B cell (primary cell): Measurements from ENCODE around the gene MRPS30. TPM values are rescaled to one million over a fixed set of nuclear protein-coding genes. Genes with fewer than 3 reads are reported as not detected.

Source experiments
- ATAC-seq: fragments of 200-7000 bp; cut with Tn5 transposase; one replicate; pipeline ENCODE4 v1.10.0; 2021; ENCODE audit warnings: low read depth, mild to moderate bottlenecking, moderate number of reproducible peaks, moderate library complexity
- CTCF ChIA-PET: fragments of 350-600 bp; sonication (Branson Sonifier 250); formaldehyde crosslinking; loops from one replicate; lab custom pipeline; 2021; ENCODE audit warnings: antibody characterized with exemption, inconsistent platforms; lab: Charles Lee
- POLR2A ChIA-PET: fragments of 350-600 bp; sonication (Branson Sonifier 250); formaldehyde crosslinking; loops from one replicate; lab custom pipeline; 2021; ENCODE audit warnings: antibody characterized with exemption; lab: Charles Lee
- DNase-seq: peaks from one replicate; pipeline ENCODE4 v3.0.0; 2013
- H2AFZ ChIP-seq: 2 replicates; pipeline ENCODE4 v1.6.1; 2012; ENCODE audit warnings: mild to moderate bottlenecking, low read depth, low read length; ENCODE audit not compliant: insufficient read depth, poor library complexity, severe bottlenecking
- H3K27ac ChIP-seq, 2 donors: 1 replicate in 1 of 2; 2 replicates in 1 of 2; pipeline ENCODE4 v1.5.1; 2012 to 2013; ENCODE audit warnings: low read length in 2 of 2, mild to moderate bottlenecking in 2 of 2, moderate library complexity in 1 of 2
- H3K27me3 ChIP-seq, 4 experiments: fragments of 200-600 bp in 1 of 4; sonication (generic) in 1 of 4; replicated peaks in 1 of 4; 1 replicate in 2 of 4; 2 replicates in 2 of 4; pipeline versions ENCODE4 v1.6.1 to v1.7.0; 2013 to 2016; ENCODE audit warnings: low read length in 3 of 4, mild to moderate bottlenecking in 2 of 4, mixed read lengths in 1 of 4, moderate library complexity in 1 of 4; ENCODE audit not compliant: insufficient read depth in 4 of 4, control insufficient read depth in 3 of 4; ENCODE audit errors: control extremely low read depth in 1 of 4
- H3K36me3 ChIP-seq, 2 experiments: replicated peaks in 1 of 2; 1 replicate in 1 of 2; 2 replicates in 1 of 2; pipeline versions ENCODE4 v1.6.1 to v1.7.1; 2013; ENCODE audit warnings: low read length in 1 of 2; ENCODE audit not compliant: insufficient read depth in 2 of 2, control insufficient read depth in 1 of 2; ENCODE audit errors: control extremely low read depth in 1 of 2, extremely low read depth in 1 of 2
- H3K4me1 ChIP-seq, 2 donors: fragments of 200-600 bp in 1 of 2; sonication (generic) in 1 of 2; 1 replicate in 1 of 2; 2 replicates in 1 of 2; pipeline versions ENCODE4 v1.5.1 to v1.6.1; 2013 to 2017; ENCODE audit warnings: low read length in 2 of 2; ENCODE audit not compliant: control insufficient read depth in 2 of 2, insufficient read depth in 2 of 2
- H3K4me2 ChIP-seq: replicated peaks from 2 replicates; pipeline ENCODE3; 2012; ENCODE audit warnings: mild to moderate bottlenecking, low read depth, low read length; ENCODE audit not compliant: poor library complexity, severe bottlenecking
- H3K4me3 ChIP-seq, 5 experiments: fragments of 200-600 bp in 1 of 5; sonication (generic) in 1 of 5; 1 replicate in 3 of 5; 2 replicates in 2 of 5; pipeline versions ENCODE4 v1.5.1 to v1.7.0; 2011 to 2016; ENCODE audit warnings: low read length in 4 of 5, mild to moderate bottlenecking in 4 of 5, low read depth in 2 of 5, control low read depth in 1 of 5, moderate library complexity in 1 of 5; ENCODE audit not compliant: insufficient read depth in 1 of 5; ENCODE audit errors: control extremely low read depth in 1 of 5, extremely low read depth in 1 of 5
- H3K79me2 ChIP-seq: fragments of 200-600 bp; sonication (generic); one replicate; pipeline ENCODE4 v1.6.0; 2016; ENCODE audit warnings: low read length; ENCODE audit not compliant: control insufficient read depth, insufficient read depth
- H3K9ac ChIP-seq: fragments of 200-600 bp; sonication (generic); 2 replicates; pipeline ENCODE4 v1.6.1; 2017; ENCODE audit warnings: mild to moderate bottlenecking, low read length, moderate library complexity
- H3K9me3 ChIP-seq, 3 donors: one replicate each; pipeline versions ENCODE4 v1.6.1 to v1.7.1; 2013; ENCODE audit warnings: low read length in 2 of 3; ENCODE audit not compliant: control insufficient read depth in 2 of 3, insufficient read depth in 1 of 3; ENCODE audit errors: control extremely low read depth in 1 of 3
- H4K20me1 ChIP-seq: 2 replicates; pipeline ENCODE4 v1.6.0; 2012; ENCODE audit warnings: mild to moderate bottlenecking, low read length; ENCODE audit not compliant: insufficient read depth, control insufficient read depth, poor library complexity, severe bottlenecking
- H3K27ac Mint-ChIP-seq: one replicate; pipeline ENCODE4 v1.8.0; 2021; ENCODE audit warnings: mixed read lengths
- H3K27me3 Mint-ChIP-seq: one replicate; pipeline ENCODE4 v1.8.0; 2021; ENCODE audit warnings: mixed read lengths
- H3K4me1 Mint-ChIP-seq: one replicate; pipeline ENCODE4 v1.8.0; 2021; ENCODE audit warnings: mixed read lengths
- H3K4me3 Mint-ChIP-seq: one replicate; pipeline ENCODE4 v1.8.0; 2021; ENCODE audit warnings: mixed read lengths
- H3K9me3 Mint-ChIP-seq: one replicate; pipeline ENCODE4 v1.8.0; 2022; ENCODE audit warnings: mixed read lengths; ENCODE audit not compliant: insufficient read depth
- EZH2 ChIP-seq: IDR thresholded peaks from 2 replicates; pipeline ENCODE4 v1.6.1; 2012; ENCODE audit warnings: borderline replicate concordance, low read depth, mild to moderate bottlenecking, moderate library complexity, low read length; ENCODE audit not compliant: insufficient read depth, poor library complexity, severe bottlenecking
- WGBS: methylation state at CpG from one replicate; pipeline ENCODE4 v1.1.5; 2013; ENCODE audit warnings: missing lambda C conversion rate; ENCODE audit not compliant: insufficient coverage; 5-methylcytosine and 5-hydroxymethylcytosine counted together
- intact Hi-C: fragments of 100-400 bp; cut with micrococcal nuclease; formaldehyde crosslinking; loops from one replicate; pipeline ENCODE4 v1.10.0; 2022
- polyA plus RNA-seq: library from polyadenylated mRNA; depleted of rRNA; stranded (reverse); fragments of >200 nt; gene quantifications from 2 replicates; pipeline ENCODE4 v1.2.3, GENCODE V29; 2012
- total RNA-seq, 2 donors: library from RNA; stranded (reverse); fragments of 120-200 nt in 1 of 2; gene quantifications; 1 replicate in 1 of 2; 2 replicates in 1 of 2; pipeline versions ENCODE4 v1.2.3 to v1.2.4, GENCODE V29; 2013 to 2022
- TF ChIP-seq, protein P1 (sequence below): fragments of 200-600 bp; IDR thresholded peaks from one replicate; pipeline ENCODE4 v1.8.0; 2022; ENCODE audit warnings: antibody characterized with exemption, mild to moderate bottlenecking

The MRPS30 gene
- total and polyA plus RNA-seq, 2 donors (not counting 1 experiment from before 2014, with no cell fraction given), result 41.8 to 46.1 TPM

DNA sequence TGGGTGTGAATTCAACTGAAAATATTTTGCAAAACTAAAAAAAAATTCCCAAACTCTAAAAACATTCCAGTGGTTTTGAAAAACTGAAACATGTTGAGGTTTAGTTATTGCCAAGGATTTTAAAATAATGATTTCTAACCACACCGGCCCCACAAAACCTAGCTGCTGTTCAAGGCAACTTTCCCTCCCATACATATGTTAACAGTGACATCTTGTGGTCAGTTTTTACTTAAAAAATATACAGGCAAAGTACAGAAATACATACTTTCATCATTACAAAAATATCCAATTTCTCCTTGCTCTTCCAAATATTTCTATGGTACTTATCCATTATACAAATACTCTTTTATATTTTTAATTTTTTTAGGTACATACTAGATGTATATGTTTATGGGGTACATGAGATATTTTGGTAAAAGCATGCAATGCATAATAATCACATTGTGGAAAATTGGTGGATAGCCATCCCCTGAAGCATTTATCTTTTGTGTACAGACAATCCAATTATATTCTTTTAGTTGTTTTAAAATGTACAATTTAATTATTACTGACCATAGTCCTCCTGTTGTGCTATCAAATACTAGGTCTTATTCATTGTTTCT, 34.4 kb upstream of the MRPS30 start:
- DNase-seq (peak; percentile 22), ATAC-seq (peak; percentile 17)
- intact Hi-C loops, result loop anchor here (2.0 to 10.0 kb wide), 3 partner anchors 237 to 1140 kb away; no protein-coding TSS in a partner anchor
- POLR2A ChIA-PET, result no interaction called here
- no peak overlapping the region for H3K9ac ChIP-seq
- H3K4me2 ChIP-seq, result no peak overlapping the region
- Mint-ChIP-seq H3K27me3 (peaks cover 8% of the 10 kb centered on the region), H3K4me1 (no peaks in the 10 kb centered on the region), H3K27ac (no peak overlapping the region), H3K4me3 (no peak overlapping the region), H3K9me3 (no peaks in the 10 kb centered on the region)
- no peak overlapping the region for H3K27ac ChIP-seq
- no CpG with 5 or more reads among the region's 1 CpG for WGBS
- H3K4me3 ChIP-seq, result no peak overlapping the region
- no peak overlapping the region for H2AFZ ChIP-seq
- H4K20me1 ChIP-seq, result no peaks in the 10 kb centered on the region
- CTCF ChIA-PET, result interaction anchor here (0.7 to 1.5 kb wide), 5 partner anchors 10 to 1143 kb away, joined by 3 to 8 read pairs (median 5); no protein-coding TSS in a partner anchor
- no peaks in the 10 kb centered on the region for H3K9me3 ChIP-seq
- no peaks in the 10 kb centered on the region for H3K79me2 ChIP-seq
- TF ChIP-seq EZH2, result no peak
- TF ChIP-seq, protein P1, sequence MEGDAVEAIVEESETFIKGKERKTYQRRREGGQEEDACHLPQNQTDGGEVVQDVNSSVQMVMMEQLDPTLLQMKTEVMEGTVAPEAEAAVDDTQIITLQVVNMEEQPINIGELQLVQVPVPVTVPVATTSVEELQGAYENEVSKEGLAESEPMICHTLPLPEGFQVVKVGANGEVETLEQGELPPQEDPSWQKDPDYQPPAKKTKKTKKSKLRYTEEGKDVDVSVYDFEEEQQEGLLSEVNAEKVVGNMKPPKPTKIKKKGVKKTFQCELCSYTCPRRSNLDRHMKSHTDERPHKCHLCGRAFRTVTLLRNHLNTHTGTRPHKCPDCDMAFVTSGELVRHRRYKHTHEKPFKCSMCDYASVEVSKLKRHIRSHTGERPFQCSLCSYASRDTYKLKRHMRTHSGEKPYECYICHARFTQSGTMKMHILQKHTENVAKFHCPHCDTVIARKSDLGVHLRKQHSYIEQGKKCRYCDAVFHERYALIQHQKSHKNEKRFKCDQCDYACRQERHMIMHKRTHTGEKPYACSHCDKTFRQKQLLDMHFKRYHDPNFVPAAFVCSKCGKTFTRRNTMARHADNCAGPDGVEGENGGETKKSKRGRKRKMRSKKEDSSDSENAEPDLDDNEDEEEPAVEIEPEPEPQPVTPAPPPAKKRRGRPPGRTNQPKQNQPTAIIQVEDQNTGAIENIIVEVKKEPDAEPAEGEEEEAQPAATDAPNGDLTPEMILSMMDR, result peak; percentile 71
- H3K27me3 ChIP-seq, result no peaks in the 10 kb centered on the region
- H3K36me3 ChIP-seq, result no peaks in the 10 kb centered on the region
- no peaks in the 10 kb centered on the region for H3K4me1 ChIP-seq

DNA sequence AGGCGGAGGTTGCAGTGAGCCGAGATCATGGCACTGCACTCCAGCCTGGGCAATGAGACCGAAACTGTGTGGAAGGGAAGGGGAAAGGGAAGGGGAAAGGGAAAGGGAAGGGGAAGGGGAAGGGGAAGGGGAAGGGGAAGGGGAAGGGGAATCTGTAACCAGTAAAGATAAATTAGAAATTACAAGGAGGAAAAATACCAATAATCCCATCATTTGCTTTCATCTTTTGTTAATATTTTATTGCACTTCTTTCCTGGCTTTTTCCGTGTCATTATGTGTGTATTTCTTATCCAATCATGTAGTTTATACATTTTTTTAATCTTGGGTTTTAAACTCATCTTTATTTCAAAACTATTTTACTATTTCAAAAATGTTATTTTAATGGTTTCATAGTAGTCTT, 29.6 kb upstream of the MRPS30 start:
- TF ChIP-seq EZH2, result no peak
- TF ChIP-seq, protein P1, result no peak
- ChIA-PET POLR2A (no interaction called here), CTCF (no interaction called here)
- Histone ChIP-seq H3K4me3 (no peak overlapping the region), H3K79me2 (no peaks in the 10 kb centered on the region), H3K9ac (no peak overlapping the region), H3K27me3 (peaks cover 0 to 3% (median 0%) of the 10 kb centered on the region in 4 experiments), H3K27ac (no peak overlapping the region), H3K9me3 (no peaks in the 10 kb centered on the region), H2AFZ (no peak overlapping the region), H3K36me3 (no peaks in the 10 kb centered on the region), H3K4me2 (no peak overlapping the region), H4K20me1 (no peaks in the 10 kb centered on the region), H3K4me1 (no peaks in the 10 kb centered on the region)
- no peak overlapping the region for H3K4me3 Mint-ChIP-seq
- H3K4me1 Mint-ChIP-seq, result no peaks in the 10 kb centered on the region
- no peak overlapping the region for H3K27ac Mint-ChIP-seq
- 100% methylated on average over 1 of the region's 4 CpGs for WGBS
- intact Hi-C loops, result loop anchor here (10.0 kb wide), 1 partner anchor 1144 kb away; no protein-coding TSS in a partner anchor
- H3K27me3 Mint-ChIP-seq, result no peaks in the 10 kb centered on the region
- no peak for ATAC-seq
- H3K9me3 Mint-ChIP-seq, result no peaks in the 10 kb centered on the region
- DNase-seq, result no peak
